CD4-positive, alpha-beta T cell treated with Interleukin-4 for 4 hours (primary cell): ENCODE results near the gene TNFRSF18.
"Not testable (repeated sequence)": the region's sequence is repeated elsewhere in the genome, so short reads cannot be mapped to it uniquely, and the experiment has no call there.

Experiments
- DNase-seq: peaks from one replicate; pipeline ENCODE4 v3.0.0-alpha.2; 2020

TNFRSF18 gene

DNA sequence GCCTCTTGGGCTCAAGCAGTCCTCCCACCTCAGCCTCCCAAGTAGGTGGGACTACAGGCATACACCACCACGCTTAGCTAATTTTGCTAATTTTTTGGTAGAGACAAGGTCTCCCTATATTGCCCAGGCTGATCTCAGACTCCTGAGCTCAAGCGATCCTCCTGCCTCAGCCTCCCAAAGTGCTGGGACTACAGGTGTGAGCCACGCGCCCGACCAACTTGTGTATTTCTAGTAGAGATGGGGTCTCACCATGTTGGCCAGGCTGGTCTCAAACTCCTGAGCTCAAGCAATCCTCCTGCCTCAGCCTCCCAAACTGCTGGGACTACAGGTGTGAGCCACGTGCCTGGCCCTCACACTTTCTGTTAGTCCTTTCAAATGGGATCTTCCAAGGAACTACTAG is 10.7 kb downstream of the TNFRSF18 start:
- not testable (repeated sequence) for DNase-seq

DNA sequence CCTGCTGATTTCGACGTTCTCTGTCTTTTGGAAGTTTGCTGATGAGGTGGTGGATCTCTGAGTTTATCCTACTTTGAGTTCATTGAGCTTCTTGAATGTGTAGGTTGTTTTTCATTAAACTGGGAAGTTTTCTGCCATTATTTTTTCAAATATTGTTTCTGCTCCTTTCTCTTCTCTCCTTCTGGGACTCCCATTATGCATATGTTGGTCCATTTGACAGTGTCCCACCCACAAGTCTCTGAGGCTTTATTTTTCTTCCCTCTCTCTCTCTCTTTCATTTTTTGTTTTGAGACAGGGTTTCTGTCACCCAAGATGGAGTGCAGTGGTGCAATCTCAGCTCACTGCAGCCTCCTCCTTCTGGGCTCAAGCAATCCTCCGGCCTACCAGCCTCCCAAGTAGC is 11.7 kb downstream of the TNFRSF18 start:
- DNase-seq, result no peak

- no peak for DNase-seq
Measured at GRCh38 chr1:1191734-1192133, 14.7 kb downstream of the TNFRSF18 start.

GRCh38 chr1:1189111-1189510 is 17.3 kb downstream of the TNFRSF18 start:
- no peak for DNase-seq

DNA sequence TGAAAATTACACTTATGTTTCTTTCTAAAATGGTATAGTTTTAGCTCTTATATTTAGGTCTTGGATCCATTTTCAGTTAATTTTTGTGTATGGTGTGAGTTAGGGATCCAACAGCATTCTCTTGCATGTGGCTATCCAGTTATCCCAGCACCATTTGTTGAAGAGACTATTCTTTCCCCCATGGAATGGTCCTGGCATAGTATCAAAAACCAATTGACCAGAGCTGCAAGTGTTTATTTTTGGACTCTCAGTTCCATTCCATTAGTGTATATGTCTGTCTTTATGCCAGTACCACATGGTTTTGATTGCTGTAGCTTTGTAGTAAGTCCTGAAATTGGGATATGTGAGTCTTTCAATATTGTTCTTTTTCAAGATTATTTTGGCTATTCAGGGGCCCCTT is 18.5 kb downstream of the TNFRSF18 start:
- no peak for DNase-seq

GRCh38 chr1:1185101-1185765 is 21.2 kb downstream of the TNFRSF18 start:
- DNase-seq, result no peak

DNA sequence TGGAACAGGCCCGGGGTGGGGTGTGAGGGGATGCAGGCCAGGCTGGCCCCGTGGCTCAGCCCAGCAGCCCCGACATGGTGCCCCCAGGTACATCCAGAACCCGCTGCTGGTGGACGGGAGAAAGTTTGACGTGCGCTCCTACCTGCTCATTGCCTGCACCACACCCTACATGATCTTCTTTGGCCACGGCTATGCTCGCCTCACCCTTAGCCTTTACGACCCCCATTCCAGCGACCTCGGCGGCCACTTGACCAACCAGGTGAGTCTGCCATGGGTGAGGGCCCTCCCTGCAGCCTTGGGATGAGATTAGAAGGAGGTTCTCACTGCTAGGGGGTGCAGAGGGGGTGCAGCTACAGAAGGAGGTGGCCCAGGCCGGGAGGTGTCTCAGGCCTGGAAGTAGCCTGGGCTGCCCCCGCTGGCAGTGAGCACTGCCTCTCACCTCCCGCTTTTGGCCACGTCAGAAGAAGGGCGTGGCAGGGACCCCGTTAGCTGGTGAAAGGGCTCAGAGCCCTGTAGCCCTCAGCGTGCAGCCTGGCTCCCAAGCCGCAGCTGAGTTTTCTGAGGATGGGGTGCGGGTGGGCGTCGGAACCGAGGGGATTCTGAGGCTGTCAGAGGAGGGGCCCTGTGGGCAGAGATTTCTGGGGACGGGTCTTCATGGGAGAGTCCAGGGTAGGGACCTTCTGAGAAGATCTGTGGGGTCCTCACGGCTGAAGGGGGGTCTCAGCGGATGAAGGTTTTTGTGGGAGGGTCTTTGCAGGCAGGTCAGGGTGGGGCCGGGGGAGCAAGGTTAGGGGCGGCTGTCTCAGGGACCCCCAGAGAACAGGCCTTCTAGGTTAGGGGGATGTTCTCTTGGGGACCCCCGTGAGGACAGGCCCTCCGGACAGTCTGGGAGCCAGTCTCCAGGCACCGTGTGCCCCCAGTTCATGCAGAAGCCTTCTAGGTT is 22.3 kb downstream of the TNFRSF18 start:
- no peak for DNase-seq

GRCh38 chr1:1183221-1183747 is 23.1 kb downstream of the TNFRSF18 start:
- no peak for DNase-seq

GRCh38 chr1:1182491-1183220 is 23.7 kb downstream of the TNFRSF18 start:
- DNase-seq, result no peak

- DNase-seq, result no peak
Measured at GRCh38 chr1:1181938-1182410, 24.4 kb downstream of the TNFRSF18 start.

DNA sequence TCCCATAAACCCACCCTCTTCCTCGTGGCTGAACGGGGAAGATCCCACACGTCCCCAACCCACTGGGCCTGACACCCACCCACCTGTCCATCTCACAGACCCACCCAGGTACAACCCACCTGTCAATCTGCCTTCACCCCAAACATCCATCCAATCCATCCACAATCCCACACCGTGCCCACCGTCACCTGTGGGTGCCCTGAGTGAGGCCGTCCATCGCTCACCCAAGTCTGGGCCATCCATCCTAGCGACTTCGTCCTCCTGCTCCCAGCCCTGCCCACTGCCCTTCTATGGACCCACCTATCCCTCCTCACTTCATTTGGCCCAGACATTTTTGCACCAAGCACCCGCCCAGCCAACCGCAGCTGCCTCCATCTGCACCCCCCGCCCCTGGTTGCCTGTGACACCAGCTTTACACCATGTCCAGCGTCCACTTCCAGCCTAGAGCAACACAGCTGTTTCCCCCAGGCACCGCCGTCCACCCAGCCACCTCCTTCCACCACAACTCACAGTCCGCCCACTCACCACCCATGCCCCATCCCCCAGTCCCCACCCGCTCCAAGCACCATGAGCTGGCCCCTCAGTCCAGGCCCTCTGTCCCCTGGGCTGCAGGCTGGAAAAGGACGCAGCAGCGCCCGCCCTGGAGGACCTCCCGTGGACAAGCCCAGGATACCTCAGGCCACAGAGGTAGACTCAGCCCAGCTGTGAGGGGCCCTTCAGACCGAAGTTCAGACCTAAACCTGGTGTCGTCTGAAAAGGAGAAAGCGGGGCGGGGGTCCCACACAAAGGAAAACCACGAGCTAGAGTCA is 25.1 kb downstream of the TNFRSF18 start:
- DNase-seq, result no peak

DNA sequence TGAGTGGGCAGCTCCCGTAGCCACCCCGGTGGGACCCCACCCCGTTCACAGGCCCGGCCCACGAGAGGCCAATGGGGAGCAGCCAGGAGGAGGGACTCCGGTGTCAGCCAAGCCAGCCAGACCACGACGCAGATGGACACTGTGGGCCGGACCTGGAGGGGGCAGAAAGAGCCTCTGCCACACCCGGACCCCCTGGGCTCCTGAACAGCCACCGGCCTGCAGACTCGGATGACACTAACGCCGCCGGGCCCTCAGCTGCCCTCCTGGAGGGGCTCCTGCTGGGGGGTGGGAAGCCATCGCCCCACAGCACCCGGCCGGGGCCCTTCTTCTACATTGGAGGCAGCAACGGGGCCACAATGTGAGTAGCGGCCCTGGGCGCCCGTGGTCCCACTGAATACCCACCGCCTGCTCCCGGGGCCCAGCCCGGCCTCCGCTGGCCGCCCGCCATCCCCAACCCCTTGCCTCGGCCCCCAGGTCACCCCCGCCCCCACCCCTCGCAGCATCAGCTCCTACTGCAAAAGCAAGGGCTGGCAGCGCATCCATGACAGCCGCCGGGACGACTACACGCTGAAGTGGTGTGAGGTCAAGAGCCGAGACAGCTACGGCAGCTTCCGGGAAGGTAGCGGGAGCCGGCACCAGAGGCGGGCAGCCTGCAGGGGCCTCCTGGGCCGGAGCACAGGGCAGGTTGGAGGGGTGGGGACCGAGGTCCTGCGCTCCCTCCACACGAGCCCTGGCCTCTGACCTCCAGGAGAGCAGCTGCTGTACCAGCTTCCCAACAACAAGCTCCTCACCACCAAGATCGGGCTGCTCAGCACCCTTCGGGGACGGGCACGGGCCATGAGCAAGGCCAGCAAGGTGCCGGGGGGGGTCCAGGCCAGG is 26.2 kb downstream of the TNFRSF18 start:
- no peak for DNase-seq

DNA sequence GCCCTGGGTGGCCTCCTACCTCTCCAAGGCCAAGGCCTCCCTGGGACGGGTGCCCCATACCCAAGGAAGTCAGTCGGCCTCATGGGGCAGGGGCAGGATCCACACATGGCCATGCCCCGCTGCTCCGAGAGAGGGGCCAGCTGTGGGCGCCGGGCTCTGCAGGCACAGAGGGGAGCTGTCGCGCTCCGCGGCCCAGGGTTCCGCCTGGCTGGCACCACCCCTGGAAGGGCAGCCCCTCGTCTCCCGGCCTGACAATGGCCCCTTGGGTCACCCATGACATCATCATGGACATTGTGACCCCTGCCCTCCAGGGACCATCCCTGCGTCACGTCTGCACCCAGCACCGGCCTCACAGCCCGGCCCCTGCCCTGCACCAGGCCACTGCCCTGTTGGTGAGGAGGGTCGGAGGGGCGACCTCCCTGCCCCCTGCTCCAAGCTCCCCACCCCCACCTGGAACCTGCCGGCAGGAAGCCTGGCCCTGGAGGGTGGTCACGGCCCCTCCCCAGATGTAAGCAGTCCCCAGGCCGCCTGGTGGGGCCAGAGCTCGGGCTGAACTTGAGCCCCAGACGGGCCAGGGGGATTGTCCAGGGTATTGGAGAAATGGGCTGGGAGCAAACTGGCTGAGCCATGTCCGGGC is 26.9 kb downstream of the TNFRSF18 start:
- no peak for DNase-seq

DNA sequence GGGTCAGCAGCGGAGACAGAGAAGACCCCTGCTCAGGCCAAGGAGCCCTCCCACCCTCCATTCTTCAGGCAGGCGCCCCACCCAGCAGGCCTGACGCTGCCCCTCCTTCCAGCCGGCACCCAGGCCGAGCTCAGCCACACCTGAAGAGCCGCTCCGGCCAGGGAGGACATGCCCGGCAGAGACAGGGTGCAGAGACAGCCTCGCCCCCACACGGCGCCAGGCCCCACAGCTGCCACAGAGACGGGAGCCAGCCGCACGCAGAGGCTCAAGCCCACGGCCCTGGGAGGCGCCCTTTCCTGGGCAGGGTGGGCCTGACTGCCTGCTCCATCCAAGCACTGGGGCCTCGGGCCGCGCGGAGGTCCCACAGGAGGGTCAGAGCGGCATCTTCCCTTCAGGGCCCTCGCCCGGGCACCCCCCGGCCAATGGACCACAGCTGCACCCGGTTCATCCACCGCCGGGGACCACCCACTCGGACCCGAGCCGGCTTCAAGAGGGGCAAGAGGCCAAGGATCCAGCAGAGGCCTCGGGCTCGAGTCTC is 27.5 kb downstream of the TNFRSF18 start:
- DNase-seq, result no peak

DNA sequence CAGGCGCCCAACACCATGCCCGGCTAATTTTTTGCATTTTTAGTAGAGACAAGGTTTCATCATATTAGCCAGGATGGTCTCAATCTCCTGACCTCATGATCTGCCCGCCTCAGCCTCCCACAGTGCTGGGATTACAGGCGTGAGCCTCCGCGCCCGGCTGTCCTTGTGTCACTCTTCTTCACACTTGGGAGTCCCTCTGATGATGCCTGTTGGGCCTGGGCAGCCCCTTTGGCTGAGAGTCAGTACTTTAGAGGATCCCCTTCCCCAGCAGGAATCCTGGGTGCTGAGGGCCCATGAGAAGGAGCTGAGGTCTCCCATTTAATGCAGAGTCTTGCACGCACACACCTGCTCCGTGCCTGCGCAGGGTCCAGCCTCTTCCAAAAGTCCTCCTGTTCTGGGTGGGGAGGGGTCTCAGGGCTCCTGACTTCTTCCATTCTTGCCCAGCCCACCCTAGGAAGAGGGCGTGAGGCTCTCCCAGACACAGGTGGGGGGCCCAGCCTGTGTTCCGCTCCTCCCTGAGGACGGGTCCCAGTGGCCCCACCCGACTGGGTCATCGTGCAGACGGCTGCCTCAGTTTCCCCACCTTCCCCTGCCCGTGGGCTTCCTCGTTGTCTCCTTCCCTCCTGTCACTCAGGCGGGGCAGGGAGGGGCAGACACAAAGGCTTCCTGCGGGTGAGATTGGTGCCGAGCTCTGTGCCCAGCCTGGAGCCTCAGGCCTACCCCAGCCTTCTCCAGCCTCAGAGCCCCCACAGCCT is 28.8 kb downstream of the TNFRSF18 start:
- DNase-seq, result no peak

DNA sequence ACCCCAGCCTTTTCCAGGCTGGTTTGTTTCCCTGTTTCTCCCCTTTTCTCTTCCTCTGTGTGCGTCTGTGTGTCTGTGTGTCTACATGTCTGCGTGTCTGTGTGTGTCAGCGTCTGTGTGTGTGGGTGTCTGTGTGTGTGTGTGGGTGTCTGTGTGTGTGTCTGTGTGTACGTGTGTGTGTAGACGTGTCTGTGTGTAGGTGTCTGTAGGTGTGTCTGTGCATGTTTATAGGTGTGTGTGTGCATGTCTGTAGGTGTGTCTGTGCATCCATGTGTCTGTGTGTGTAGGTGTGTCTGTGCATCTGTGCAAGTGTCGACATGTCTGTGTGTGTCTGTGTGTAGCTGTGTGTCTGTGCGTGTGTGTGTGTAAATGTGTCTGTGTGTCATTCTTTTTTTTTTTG is 29.5 kb downstream of the TNFRSF18 start:
- DNase-seq, result no peak

DNA sequence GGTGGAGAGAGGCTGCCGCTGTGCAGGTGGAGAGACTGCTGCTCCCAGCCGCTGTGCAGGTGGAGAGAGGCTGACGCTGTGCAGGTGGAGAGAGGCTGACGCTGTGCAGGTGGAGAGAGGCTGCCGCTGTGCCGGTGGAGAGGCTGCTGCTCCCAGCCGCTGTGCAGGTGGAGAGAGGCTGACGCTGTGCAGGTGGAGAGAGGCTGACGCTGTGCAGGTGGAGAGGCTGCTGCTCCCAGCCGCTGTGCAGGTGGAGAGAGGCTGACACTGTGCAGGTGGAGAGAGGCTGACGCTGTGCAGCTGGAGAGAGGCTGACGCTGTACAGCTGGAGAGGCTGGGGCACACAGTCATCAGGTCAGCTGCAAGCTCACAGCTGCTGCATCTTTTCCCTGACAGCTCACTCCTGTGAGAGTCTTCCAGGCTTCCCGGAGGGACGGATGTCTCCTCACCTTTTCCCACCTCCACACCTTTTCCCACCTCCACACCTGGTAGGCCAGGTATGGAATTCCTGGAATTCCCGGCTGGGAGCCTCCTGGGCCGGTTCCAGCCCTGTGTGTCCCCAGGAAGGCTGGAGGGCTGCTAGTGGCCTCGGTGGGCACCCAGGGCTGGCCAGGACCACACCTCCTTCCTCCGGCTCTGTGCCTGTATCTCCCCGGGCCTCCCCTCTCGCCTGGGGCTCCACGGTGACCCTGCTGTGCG is 30.2 kb downstream of the TNFRSF18 start:
- not testable (repeated sequence) for DNase-seq

DNA sequence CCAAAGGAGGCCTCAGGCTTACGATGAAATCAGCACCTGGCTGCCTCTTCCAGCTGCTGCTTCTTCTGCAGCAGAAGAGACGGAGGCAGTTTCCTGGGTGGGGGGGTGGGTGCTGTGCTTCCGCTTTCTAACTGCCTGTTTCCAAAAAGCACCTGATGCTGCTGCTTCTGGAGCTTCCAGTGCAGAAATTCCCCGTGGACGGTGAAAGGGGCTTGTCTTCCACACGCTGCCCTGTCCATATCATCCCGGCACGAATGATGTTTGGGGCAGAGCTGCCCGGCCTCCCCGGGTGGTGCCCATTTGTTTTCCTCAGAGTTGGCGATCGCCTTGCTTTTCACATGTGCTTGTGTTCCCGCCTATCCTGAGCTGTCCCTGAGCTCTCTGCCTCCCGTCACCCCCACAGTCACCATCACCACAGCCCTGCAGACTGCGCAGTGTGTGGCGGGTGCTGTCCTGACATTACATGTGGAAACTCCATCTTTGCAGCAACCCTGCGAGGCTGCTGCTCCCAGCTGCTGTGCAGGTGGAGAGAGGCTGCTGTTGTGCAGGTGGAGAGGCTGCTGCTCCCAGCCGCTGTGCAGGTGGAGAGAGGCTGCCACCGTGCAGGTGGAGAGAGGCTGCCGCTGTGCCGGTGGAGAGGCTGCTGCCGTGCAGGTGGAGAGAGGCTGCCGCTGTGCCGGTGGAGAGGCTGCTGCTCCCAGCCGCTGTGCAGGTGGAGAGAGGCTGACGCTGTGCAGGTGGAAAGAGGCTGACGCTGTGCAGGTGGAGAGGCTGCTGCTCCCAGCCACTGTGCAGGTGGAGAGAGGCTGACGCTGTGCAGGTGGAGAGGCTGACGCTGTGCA is 30.9 kb downstream of the TNFRSF18 start:
- no peak for DNase-seq
